Left lung (tissue), 10 donors: ENCODE results near the gene PDE11A. TPM values are rescaled to one million over a fixed set of nuclear protein-coding genes. Genes with fewer than 3 reads are reported as not detected.

Experiments
- ATAC-seq: fragments of 200-7000 bp; cut with Tn5 transposase; one replicate; pipeline ENCODE4 v1.9.1; 2020; ENCODE audit warnings: moderate library complexity
- DNase-seq, 4 donors: peaks; one replicate each; pipeline ENCODE4 v3.0.0-alpha.2; 2013 to 2020
- H3K27ac ChIP-seq, 2 donors: fragments of 200-600 bp; sonication (generic) in 1 of 2; one replicate each; pipeline versions ENCODE4 v1.5.0 to v1.8.0; 2020 to 2021
- H3K27me3 ChIP-seq, 2 donors: fragments of 200-600 bp; sonication (generic) in 1 of 2; one replicate each; pipeline versions ENCODE4 v1.5.0 to v1.8.0; 2020 to 2021
- H3K36me3 ChIP-seq, 2 donors: fragments of 200-600 bp; sonication (generic) in 1 of 2; one replicate each; pipeline versions ENCODE4 v1.5.0 to v1.8.0; 2020 to 2021
- H3K4me1 ChIP-seq, 2 donors: fragments of 200-600 bp; one replicate each; pipeline ENCODE4 v1.8.0; 2021
- H3K4me3 ChIP-seq, 2 donors: fragments of 200-600 bp; sonication (generic) in 1 of 2; one replicate each; pipeline versions ENCODE4 v1.5.0 to v1.8.0; 2020 to 2021; ENCODE audit warnings: mild to moderate bottlenecking in 1 of 2
- H3K9me3 ChIP-seq, 2 donors: fragments of 200-600 bp; sonication (generic) in 1 of 2; one replicate each; pipeline versions ENCODE4 v1.5.0 to v1.8.0; 2020 to 2021
- CTCF ChIP-seq, 2 donors: fragments of 200-600 bp; sonication (generic) in 1 of 2; IDR thresholded peaks; one replicate each; pipeline versions ENCODE4 v1.5.0 to v1.8.0; 2021; ENCODE audit warnings: antibody characterized with exemption in 2 of 2
- intact Hi-C, 2 donors: fragments of 100-400 bp; cut with DNase I; formaldehyde crosslinking; loops; one replicate each; pipeline versions ENCODE4 v1.11.2 to v1.14.2; 2022
- polyA plus RNA-seq, 6 donors: library from polyadenylated mRNA; unstranded; fragments of 120-200 nt; gene quantifications; one replicate each; pipeline ENCODE4 v1.2.1, GENCODE V29; 2013; ENCODE audit not compliant: insufficient read length in 6 of 6
- total RNA-seq, 2 donors: library from RNA; stranded (reverse); fragmentation: NEBNext Ultra II Directional; extraction: Animal tissue kit (Norgen Biotek cat#: 25700); gene quantifications; one replicate each; pipeline ENCODE4 v1.2.1, GENCODE V29; 2021
- donor health status: DM: no; HTN: yes; CAD: no.
- donor health status: DM: no; HTN: no; CAD: no.

Gene PDE11A
- total and polyA plus RNA-seq, 8 donors = 0.24 to 0.73 (median 0.35) TPM

GRCh38 chr2:177894546-177894945 is 178.0 kb downstream of the PDE11A start:
- no peak overlapping the region for H3K4me3 ChIP-seq
- no peak for TF ChIP-seq CTCF (IDR thresholded peaks at IDR 0.05)
- H3K36me3 ChIP-seq = no peaks in the 10 kb centered on the region
- no peaks in the 10 kb centered on the region for H3K27me3 ChIP-seq
- H3K4me1 ChIP-seq = no peaks in the 10 kb centered on the region
- intact Hi-C loops = no loop called here
- ATAC-seq (peak; percentile 16), DNase-seq (no peak)
- no peak overlapping the region for H3K27ac ChIP-seq
- no peaks in the 10 kb centered on the region for H3K9me3 ChIP-seq

- DNase-seq (no peak), ATAC-seq (no peak)
- Histone ChIP-seq H3K9me3 (no peaks in the 10 kb centered on the region), H3K4me1 (no peaks in the 10 kb centered on the region), H3K4me3 (no peak overlapping the region), H3K36me3 (no peaks in the 10 kb centered on the region), H3K27me3 (no peaks in the 10 kb centered on the region), H3K27ac (no peak overlapping the region)
- intact Hi-C loops = no loop called here
- no peak for TF ChIP-seq CTCF (IDR thresholded peaks at IDR 0.05)
These were observed 178.7 kb downstream of the PDE11A start for GRCh38 chr2:177893880-177894279.

GRCh38 chr2:177891533-177891932 is 181.0 kb downstream of the PDE11A start:
- no peak overlapping the region for H3K27ac ChIP-seq
- H3K4me1 ChIP-seq = no peaks in the 10 kb centered on the region
- TF ChIP-seq CTCF (IDR thresholded peaks at IDR 0.05) = no peak
- intact Hi-C loops = no loop called here
- DNase-seq (no peak), ATAC-seq (no peak)
- H3K27me3 ChIP-seq = no peaks in the 10 kb centered on the region
- H3K4me3 ChIP-seq = no peak overlapping the region
- H3K9me3 ChIP-seq = no peaks in the 10 kb centered on the region
- no peaks in the 10 kb centered on the region for H3K36me3 ChIP-seq

- ATAC-seq = no peak
- intact Hi-C loops = no loop called here
- TF ChIP-seq CTCF (IDR thresholded peaks at IDR 0.05) = no peak
These were observed 182.6 kb downstream of the PDE11A start for GRCh38 chr2:177889818-177890460.

GRCh38 chr2:177888581-177888980 is 184.0 kb downstream of the PDE11A start:
- Histone ChIP-seq H3K4me3 (no peak overlapping the region), H3K4me1 (no peaks in the 10 kb centered on the region), H3K27me3 (no peaks in the 10 kb centered on the region), H3K9me3 (no peaks in the 10 kb centered on the region), H3K27ac (no peak overlapping the region), H3K36me3 (no peaks in the 10 kb centered on the region)
- TF ChIP-seq CTCF (IDR thresholded peaks at IDR 0.05) = no peak
- intact Hi-C loops = no loop called here
- DNase-seq (no peak), ATAC-seq (no peak)

More at GRCh38 chr2:177889818-177890460, 182.6 kb downstream of the PDE11A start:
- Histone ChIP-seq H3K36me3 (no peaks in the 10 kb centered on the region), H3K27me3 (no peaks in the 10 kb centered on the region), H3K4me1 (no peaks in the 10 kb centered on the region), H3K4me3 (no peak overlapping the region), H3K9me3 (no peaks in the 10 kb centered on the region), H3K27ac (no peak overlapping the region)
- no peak for DNase-seq
